NCI-H510A (cell line): Measurements from ENCODE around the gene TEAD3.
A peak's percentile ranks its signal among the peaks of the same experiment; 100 is the strongest.
"Not testable (repeated sequence)": the region's sequence is repeated elsewhere in the genome, so short reads cannot be mapped to it uniquely, and the experiment has no call there.

Experiments
- DNase-seq: peaks from one replicate; lab custom pipeline; 2025; lab: John Stamatoyannopoulos, UW

Gene TEAD3

GRCh38 chr6:35451354-35452182, 45.3 kb downstream of the TEAD3 start:
- DNase-seq: no peak

- DNase-seq: peak; percentile 55
Measured at GRCh38 chr6:35449287-35449881, 47.5 kb downstream of the TEAD3 start.

GRCh38 chr6:35448191-35448590, 48.7 kb downstream of the TEAD3 start:
- DNase-seq: no peak

GRCh38 chr6:35445691-35446090, 51.2 kb downstream of the TEAD3 start:
- no peak for DNase-seq

- DNase-seq: no peak
Measured at GRCh38 chr6:35443341-35444030, 53.4 kb downstream of the TEAD3 start.

GRCh38 chr6:35442693-35443092, 54.2 kb downstream of the TEAD3 start:
- DNase-seq: no peak

GRCh38 chr6:35441642-35442041, 55.2 kb downstream of the TEAD3 start:
- no peak for DNase-seq

- no peak for DNase-seq
Measured at GRCh38 chr6:35441205-35441604, 55.7 kb downstream of the TEAD3 start.

- DNase-seq: no peak
Measured at GRCh38 chr6:35439308-35439707, 57.6 kb downstream of the TEAD3 start.

GRCh38 chr6:35438378-35439065, 58.4 kb downstream of the TEAD3 start:
- DNase-seq: not testable (repeated sequence)

GRCh38 chr6:35436071-35436857, 60.6 kb downstream of the TEAD3 start:
- DNase-seq: no peak

GRCh38 chr6:35435074-35435837, 61.6 kb downstream of the TEAD3 start:
- no peak for DNase-seq

- not testable (repeated sequence) for DNase-seq
Measured at GRCh38 chr6:35432702-35433101, 64.2 kb downstream of the TEAD3 start.

GRCh38 chr6:35432291-35432690, 64.6 kb downstream of the TEAD3 start:
- no peak for DNase-seq

GRCh38 chr6:35429463-35429862, 67.4 kb downstream of the TEAD3 start:
- DNase-seq: no peak

- DNase-seq: no peak
Measured at GRCh38 chr6:35428421-35429149, 68.3 kb downstream of the TEAD3 start.

GRCh38 chr6:35427851-35428321, 69.0 kb downstream of the TEAD3 start:
- DNase-seq: no peak

- DNase-seq: no peak
Measured at GRCh38 chr6:35427435-35427834, 69.4 kb downstream of the TEAD3 start.

- no peak for DNase-seq
Measured at GRCh38 chr6:35426074-35426473, 70.8 kb downstream of the TEAD3 start.

- no peak for DNase-seq
Measured at GRCh38 chr6:35425284-35425683, 71.6 kb downstream of the TEAD3 start.
